HG03439 (cell line): ENCODE results near the gene NUBPL.
"Not testable (repeated sequence)": the region's sequence is repeated elsewhere in the genome, so short reads cannot be mapped to it uniquely, and the experiment has no call there.

Experiments
- ATAC-seq: cut with Tn5 transposase; IDR thresholded peaks from one replicate; pipeline ENCODE4 v1.9.1; 2021; ENCODE audit warnings: mild to moderate bottlenecking, moderate library complexity; ENCODE audit not compliant: unreplicated experiment

Gene NUBPL

GRCh38 chr14:31868096-31868495 lies 306.9 kb downstream of the NUBPL start:
- not testable (repeated sequence) for ATAC-seq

GRCh38 chr14:31876741-31877140 lies 315.5 kb downstream of the NUBPL start:
- ATAC-seq: no peak

GRCh38 chr14:31877255-31877798 lies 316.1 kb downstream of the NUBPL start:
- no peak for ATAC-seq

GRCh38 chr14:31879661-31880348 lies 318.6 kb downstream of the NUBPL start:
- no peak for ATAC-seq

- ATAC-seq: no peak
Measured at GRCh38 chr14:31880935-31881334, 319.7 kb downstream of the NUBPL start.

GRCh38 chr14:31881531-31882310 lies 320.5 kb downstream of the NUBPL start:
- no peak for ATAC-seq

- ATAC-seq: no peak
Measured at GRCh38 chr14:31884238-31884637, 323.0 kb downstream of the NUBPL start.

- no peak for ATAC-seq
Measured at GRCh38 chr14:31884776-31885379, 323.7 kb downstream of the NUBPL start.

- no peak for ATAC-seq
Measured at GRCh38 chr14:31886156-31886835, 325.1 kb downstream of the NUBPL start.

- ATAC-seq: no peak
Measured at GRCh38 chr14:31887929-31888580, 326.9 kb downstream of the NUBPL start.

- no peak for ATAC-seq
Measured at GRCh38 chr14:31889297-31889696, 328.1 kb downstream of the NUBPL start.

GRCh38 chr14:31890202-31890601 lies 329.0 kb downstream of the NUBPL start:
- ATAC-seq: not testable (repeated sequence)

GRCh38 chr14:31893221-31893757 lies 332.1 kb downstream of the NUBPL start:
- no peak for ATAC-seq

- ATAC-seq: no peak
Measured at GRCh38 chr14:31894351-31894750, 333.1 kb downstream of the NUBPL start.

- no peak for ATAC-seq
Measured at GRCh38 chr14:31895206-31895605, 334.0 kb downstream of the NUBPL start.

GRCh38 chr14:31895646-31896045 lies 334.4 kb downstream of the NUBPL start:
- ATAC-seq: no peak

GRCh38 chr14:31897581-31898186 lies 336.5 kb downstream of the NUBPL start:
- ATAC-seq: no peak

- ATAC-seq: no peak
Measured at GRCh38 chr14:31898838-31899528, 337.8 kb downstream of the NUBPL start.

- no peak for ATAC-seq
Measured at GRCh38 chr14:31902002-31902401, 340.8 kb downstream of the NUBPL start.
